Gastroesophageal sphincter (tissue), 4 donors: ENCODE data around the gene ZDHHC11. TPM values are rescaled to one million over a fixed set of nuclear protein-coding genes. Genes with fewer than 3 reads are reported as not detected.

Experiments
- ATAC-seq: fragments of 150-250 bp; one replicate; pipeline ENCODE4 v1.9.1; 2016; ENCODE audit warnings: mild to moderate bottlenecking, moderate library complexity
- H3K27ac ChIP-seq, 4 donors: fragments of 200-600 bp; sonication (generic) in 3 of 4; 1 replicate in 3 of 4; 2 replicates in 1 of 4; pipeline ENCODE4 v1.5.1; 2016 to 2019
- H3K27me3 ChIP-seq: fragments of 200-600 bp; sonication (generic); one replicate; pipeline ENCODE4 v1.5.1; 2019
- H3K36me3 ChIP-seq, 2 donors: fragments of 200-600 bp; sonication (generic); one replicate each; pipeline ENCODE4 v1.5.1; 2019; ENCODE audit warnings: control low read depth in 1 of 2
- H3K4me1 ChIP-seq, 3 donors: fragments of 200-600 bp; sonication (generic); 1 replicate in 2 of 3; 2 replicates in 1 of 3; pipeline ENCODE4 v1.5.1; 2016 to 2019; ENCODE audit warnings: control low read depth in 2 of 3
- H3K4me3 ChIP-seq, 2 donors: fragments of 200-600 bp; sonication (generic); one replicate each; pipeline ENCODE4 v1.5.1; 2019; ENCODE audit warnings: mild to moderate bottlenecking in 1 of 2, moderate library complexity in 1 of 2
- H3K9me3 ChIP-seq, 3 donors: fragments of 200-600 bp; sonication (generic); one replicate each; pipeline ENCODE4 v1.5.1; 2017 to 2019; ENCODE audit warnings: control low read depth in 2 of 3
- CTCF ChIP-seq, 4 experiments: fragments of 200-600 bp in 2 of 4; fragments of 450-650 bp in 2 of 4; sonication (generic) in 1 of 4; IDR thresholded peaks; one replicate each; pipeline ENCODE4 v1.5.1; 2017 to 2019; ENCODE audit warnings: antibody characterized with exemption in 4 of 4, mild to moderate bottlenecking in 2 of 4, moderate library complexity in 2 of 4
- EP300 ChIP-seq: sonication (generic); formaldehyde crosslinking; IDR thresholded peaks from one replicate; pipeline ENCODE4 v1.6.1; 2017; ENCODE audit warnings: antibody characterized with exemption, mild to moderate bottlenecking
- POLR2A ChIP-seq, 2 donors: fragments of 450-650 bp; IDR thresholded peaks; one replicate each; pipeline ENCODE4 v1.6.1; 2017; ENCODE audit warnings: antibody characterized with exemption in 2 of 2, mild to moderate bottlenecking in 2 of 2, moderate library complexity in 1 of 2
- POLR2AphosphoS5 ChIP-seq: sonication (generic); formaldehyde crosslinking; IDR thresholded peaks from one replicate; pipeline ENCODE4 v1.6.1; 2017; ENCODE audit warnings: antibody characterized with exemption
- WGBS, 2 donors: methylation state at CpG; one replicate each; pipeline ENCODE4 v1.1.5; 2018; ENCODE audit warnings: low coverage in 1 of 2; 5-methylcytosine and 5-hydroxymethylcytosine counted together
- total RNA-seq, 4 donors: library from RNA; depleted of rRNA; stranded (reverse); fragments of >200 nt; gene quantifications; one replicate each; pipeline ENCODE4 v1.1.0, GENCODE V29; 2016

ZDHHC11 gene
- total RNA-seq, 4 donors from 2014 or later = 2.3 to 19.1 (median 7.4) TPM

GRCh38 chr5:759111-759751 lies 91.6 kb downstream of the ZDHHC11 start:
- no peaks in the 10 kb centered on the region for H3K9me3 ChIP-seq
- H3K27ac ChIP-seq = peak overlapping the region; percentile 10 to 83 (median 78)
- peak; percentile 12 for TF ChIP-seq POLR2AphosphoS5
- TF ChIP-seq POLR2A (IDR thresholded peaks at IDR 0.05) = no peak
- peak in 2 of 4 experiments; percentile 1 to 50 for TF ChIP-seq CTCF (IDR thresholded peaks at IDR 0.05)
- TF ChIP-seq EP300 = no peak
- WGBS, 2 donors = 12 to 31% methylated on average over 12 to 24 of the region's 33 CpGs
- H3K36me3 ChIP-seq = peaks cover 0 to 9% of the 10 kb centered on the region in 2 donors
- no peaks in the 10 kb centered on the region for H3K27me3 ChIP-seq
- peaks cover 8 to 45% (median 41%) of the 10 kb centered on the region in 3 donors for H3K4me1 ChIP-seq
- ATAC-seq = peak; percentile 72
- peak overlapping the region in 1 of 2 donors; percentile 15 for H3K4me3 ChIP-seq

- 55 to 57% methylated on average over 9 to 15 of the region's 15 CpGs for WGBS, 2 donors
- Histone ChIP-seq H3K4me3 (peak overlapping the region in 1 of 2 donors; percentile 15), H3K9me3 (no peaks in the 10 kb centered on the region), H3K27ac (peak overlapping the region; percentile 21 to 83 (median 78)), H3K27me3 (no peaks in the 10 kb centered on the region), H3K4me1 (peaks cover 8 to 45% (median 41%) of the 10 kb centered on the region in 3 donors), H3K36me3 (peaks cover 0 to 3% of the 10 kb centered on the region in 2 donors)
- no peak for ATAC-seq
- TF ChIP-seq EP300 (no peak), POLR2A (IDR thresholded peaks at IDR 0.05) (no peak), POLR2AphosphoS5 (no peak), CTCF (IDR thresholded peaks at IDR 0.05) (no peak)
These were observed 92.1 kb downstream of the ZDHHC11 start for GRCh38 chr5:758698-759053.

GRCh38 chr5:757931-758697 lies 92.7 kb downstream of the ZDHHC11 start:
- TF ChIP-seq POLR2A (IDR thresholded peaks at IDR 0.05) = no peak
- no peak for TF ChIP-seq POLR2AphosphoS5
- TF ChIP-seq EP300 = no peak
- TF ChIP-seq CTCF (IDR thresholded peaks at IDR 0.05) = no peak
- H3K4me1 ChIP-seq = peaks cover 8 to 45% (median 41%) of the 10 kb centered on the region in 3 donors
- H3K36me3 ChIP-seq = no peaks in the 10 kb centered on the region
- H3K9me3 ChIP-seq = no peaks in the 10 kb centered on the region
- no peaks in the 10 kb centered on the region for H3K27me3 ChIP-seq
- H3K27ac ChIP-seq = peak overlapping the region; percentile 21 to 83 (median 78)
- WGBS, 2 donors = 40 to 80% methylated on average over 1 to 10 of the region's 21 CpGs
- H3K4me3 ChIP-seq = no peak overlapping the region
- ATAC-seq = peak; percentile 13

- no peaks in the 10 kb centered on the region for H3K9me3 ChIP-seq
- no peaks in the 10 kb centered on the region for H3K36me3 ChIP-seq
- no peak for ATAC-seq
- TF ChIP-seq CTCF (IDR thresholded peaks at IDR 0.05) (no peak), POLR2AphosphoS5 (no peak), EP300 (no peak), POLR2A (IDR thresholded peaks at IDR 0.05) (no peak)
- 79 to 80% methylated on average over 1 to 3 of the region's 15 CpGs for WGBS, 2 donors
- no peaks in the 10 kb centered on the region for H3K27me3 ChIP-seq
- H3K4me3 ChIP-seq = no peak overlapping the region
- peak overlapping the region in 3 of 4 donors; percentile 76 to 83 (median 79) for H3K27ac ChIP-seq
- H3K4me1 ChIP-seq = peaks cover 8 to 45% (median 41%) of the 10 kb centered on the region in 3 donors
These were observed 93.3 kb downstream of the ZDHHC11 start for GRCh38 chr5:757346-757930.
